Measurements from ENCODE around the gene BIRC6. TPM values are rescaled to one million over a fixed set of nuclear protein-coding genes. Genes with fewer than 3 reads are reported as not detected.

The BIRC6 gene
- polyA plus RNA-seq, 2 of the 4 experiments (the other 2 are of a cell fraction): 21.0 to 111 TPM

DNA sequence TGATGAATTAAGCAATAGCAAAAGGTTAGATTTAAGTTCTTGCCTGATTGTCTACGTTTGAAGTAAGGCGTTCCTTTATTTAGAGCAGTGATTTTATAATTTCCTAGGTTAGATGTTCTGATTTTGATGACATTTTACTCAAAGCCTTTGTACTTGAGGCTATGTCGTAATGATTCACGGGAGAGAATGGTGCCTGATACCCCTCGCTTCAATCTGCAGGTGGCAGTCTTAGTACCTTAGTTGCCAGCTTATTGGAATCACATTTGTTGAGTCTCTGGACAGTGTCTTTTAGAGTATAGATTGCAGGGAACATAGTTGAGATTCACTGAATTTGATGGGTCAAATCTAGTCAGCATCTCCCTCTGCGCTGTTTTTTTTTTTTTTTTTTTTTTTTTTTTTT lies 89.5 kb downstream of the BIRC6 start (continued):
- TF ChIP-seq, protein P1, sequence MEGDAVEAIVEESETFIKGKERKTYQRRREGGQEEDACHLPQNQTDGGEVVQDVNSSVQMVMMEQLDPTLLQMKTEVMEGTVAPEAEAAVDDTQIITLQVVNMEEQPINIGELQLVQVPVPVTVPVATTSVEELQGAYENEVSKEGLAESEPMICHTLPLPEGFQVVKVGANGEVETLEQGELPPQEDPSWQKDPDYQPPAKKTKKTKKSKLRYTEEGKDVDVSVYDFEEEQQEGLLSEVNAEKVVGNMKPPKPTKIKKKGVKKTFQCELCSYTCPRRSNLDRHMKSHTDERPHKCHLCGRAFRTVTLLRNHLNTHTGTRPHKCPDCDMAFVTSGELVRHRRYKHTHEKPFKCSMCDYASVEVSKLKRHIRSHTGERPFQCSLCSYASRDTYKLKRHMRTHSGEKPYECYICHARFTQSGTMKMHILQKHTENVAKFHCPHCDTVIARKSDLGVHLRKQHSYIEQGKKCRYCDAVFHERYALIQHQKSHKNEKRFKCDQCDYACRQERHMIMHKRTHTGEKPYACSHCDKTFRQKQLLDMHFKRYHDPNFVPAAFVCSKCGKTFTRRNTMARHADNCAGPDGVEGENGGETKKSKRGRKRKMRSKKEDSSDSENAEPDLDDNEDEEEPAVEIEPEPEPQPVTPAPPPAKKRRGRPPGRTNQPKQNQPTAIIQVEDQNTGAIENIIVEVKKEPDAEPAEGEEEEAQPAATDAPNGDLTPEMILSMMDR (IDR thresholded peaks at IDR 0.05): no peak
- TF ChIP-seq, protein P2, sequence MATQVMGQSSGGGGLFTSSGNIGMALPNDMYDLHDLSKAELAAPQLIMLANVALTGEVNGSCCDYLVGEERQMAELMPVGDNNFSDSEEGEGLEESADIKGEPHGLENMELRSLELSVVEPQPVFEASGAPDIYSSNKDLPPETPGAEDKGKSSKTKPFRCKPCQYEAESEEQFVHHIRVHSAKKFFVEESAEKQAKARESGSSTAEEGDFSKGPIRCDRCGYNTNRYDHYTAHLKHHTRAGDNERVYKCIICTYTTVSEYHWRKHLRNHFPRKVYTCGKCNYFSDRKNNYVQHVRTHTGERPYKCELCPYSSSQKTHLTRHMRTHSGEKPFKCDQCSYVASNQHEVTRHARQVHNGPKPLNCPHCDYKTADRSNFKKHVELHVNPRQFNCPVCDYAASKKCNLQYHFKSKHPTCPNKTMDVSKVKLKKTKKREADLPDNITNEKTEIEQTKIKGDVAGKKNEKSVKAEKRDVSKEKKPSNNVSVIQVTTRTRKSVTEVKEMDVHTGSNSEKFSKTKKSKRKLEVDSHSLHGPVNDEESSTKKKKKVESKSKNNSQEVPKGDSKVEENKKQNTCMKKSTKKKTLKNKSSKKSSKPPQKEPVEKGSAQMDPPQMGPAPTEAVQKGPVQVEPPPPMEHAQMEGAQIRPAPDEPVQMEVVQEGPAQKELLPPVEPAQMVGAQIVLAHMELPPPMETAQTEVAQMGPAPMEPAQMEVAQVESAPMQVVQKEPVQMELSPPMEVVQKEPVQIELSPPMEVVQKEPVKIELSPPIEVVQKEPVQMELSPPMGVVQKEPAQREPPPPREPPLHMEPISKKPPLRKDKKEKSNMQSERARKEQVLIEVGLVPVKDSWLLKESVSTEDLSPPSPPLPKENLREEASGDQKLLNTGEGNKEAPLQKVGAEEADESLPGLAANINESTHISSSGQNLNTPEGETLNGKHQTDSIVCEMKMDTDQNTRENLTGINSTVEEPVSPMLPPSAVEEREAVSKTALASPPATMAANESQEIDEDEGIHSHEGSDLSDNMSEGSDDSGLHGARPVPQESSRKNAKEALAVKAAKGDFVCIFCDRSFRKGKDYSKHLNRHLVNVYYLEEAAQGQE (IDR thresholded peaks at IDR 0.05): no peak
- TF ChIP-seq BHLHE40 (IDR thresholded peaks at IDR 0.05; ENCODE audit: low read depth, low read length): no peak
- TF ChIP-seq MAZ (IDR thresholded peaks at IDR 0.05; ENCODE audit: borderline replicate concordance, low read depth, low read length): no peak

DNA sequence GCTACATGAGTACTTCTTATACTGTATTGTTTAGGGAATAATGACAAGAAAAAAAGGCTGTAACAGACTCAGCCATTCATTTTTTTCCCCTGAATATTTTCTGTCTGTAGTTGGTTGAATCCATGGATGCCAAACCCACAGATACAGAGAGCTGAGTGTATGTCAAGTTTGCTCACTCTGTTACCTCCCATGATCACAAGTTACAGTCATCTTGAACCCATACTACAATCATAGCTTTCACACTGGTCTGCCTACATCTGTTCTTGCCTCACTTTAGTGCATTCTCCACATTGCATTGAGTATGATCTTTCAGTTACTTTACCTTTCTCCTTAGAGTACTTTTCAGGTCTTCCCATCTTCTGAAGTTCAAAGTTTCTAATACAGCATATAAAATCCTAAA lies 94.0 kb downstream of the BIRC6 start:
- Histone ChIP-seq H3K9me3 (no peaks in the 10 kb centered on the region), H3K27ac (no peak overlapping the region), H3K4me1 (no peaks in the 10 kb centered on the region), H3K4me3 (no peak overlapping the region), H3K4me2 (no peak overlapping the region)
- POLR2A ChIA-PET: no interaction called here
- DNase-seq (ENCODE audit: low read depth in 1 of 2, low spot score in 1 of 2): no peak
- FAIRE-seq: no peak
- TF ChIP-seq, protein P3, sequence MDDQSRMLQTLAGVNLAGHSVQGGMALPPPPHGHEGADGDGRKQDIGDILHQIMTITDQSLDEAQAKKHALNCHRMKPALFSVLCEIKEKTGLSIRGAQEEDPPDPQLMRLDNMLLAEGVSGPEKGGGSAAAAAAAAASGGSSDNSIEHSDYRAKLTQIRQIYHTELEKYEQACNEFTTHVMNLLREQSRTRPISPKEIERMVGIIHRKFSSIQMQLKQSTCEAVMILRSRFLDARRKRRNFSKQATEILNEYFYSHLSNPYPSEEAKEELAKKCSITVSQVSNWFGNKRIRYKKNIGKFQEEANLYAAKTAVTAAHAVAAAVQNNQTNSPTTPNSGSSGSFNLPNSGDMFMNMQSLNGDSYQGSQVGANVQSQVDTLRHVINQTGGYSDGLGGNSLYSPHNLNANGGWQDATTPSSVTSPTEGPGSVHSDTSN (IDR thresholded peaks at IDR 0.05): no peak
- TF ChIP-seq, protein P4, sequence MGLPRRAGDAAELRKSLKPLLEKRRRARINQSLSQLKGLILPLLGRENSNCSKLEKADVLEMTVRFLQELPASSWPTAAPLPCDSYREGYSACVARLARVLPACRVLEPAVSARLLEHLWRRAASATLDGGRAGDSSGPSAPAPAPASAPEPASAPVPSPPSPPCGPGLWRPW (IDR thresholded peaks at IDR 0.05): no peak
- TF ChIP-seq ZC3H11A (IDR thresholded peaks at IDR 0.05) (no peak), KDM1A (IDR thresholded peaks at IDR 0.05; ENCODE audit: low read depth) (no peak), CBX2 (IDR thresholded peaks at IDR 0.05; ENCODE audit: borderline replicate concordance, low read depth) (no peak), CEBPB (IDR thresholded peaks at IDR 0.05) (no peak), JUNB (IDR thresholded peaks at IDR 0.05) (no peak), PHF8 (IDR thresholded peaks at IDR 0.05; ENCODE audit: borderline replicate concordance, low read depth) (no peak), RCOR1 (IDR thresholded peaks at IDR 0.05; ENCODE audit: low read depth, low read length) (no peak), HOXB13 (CRISPR knock-in tag; IDR thresholded peaks at IDR 0.05; ENCODE audit: low read depth) (no peak), FOSL2 (IDR thresholded peaks at IDR 0.05) (no peak), FOSL2 (CRISPR knock-in tag; IDR thresholded peaks at IDR 0.05) (no peak), ESRRA (IDR thresholded peaks at IDR 0.05; ENCODE audit: borderline replicate concordance, low read length) (no peak), NPAS2 (CRISPR knock-in tag; IDR thresholded peaks at IDR 0.05; ENCODE audit: borderline replicate concordance) (no peak), CHD4 (IDR thresholded peaks at IDR 0.05; ENCODE audit: borderline replicate concordance) (no peak), HOXB5 (CRISPR knock-in tag; IDR thresholded peaks at IDR 0.05) (no peak)
- TF ChIP-seq, protein P5, sequence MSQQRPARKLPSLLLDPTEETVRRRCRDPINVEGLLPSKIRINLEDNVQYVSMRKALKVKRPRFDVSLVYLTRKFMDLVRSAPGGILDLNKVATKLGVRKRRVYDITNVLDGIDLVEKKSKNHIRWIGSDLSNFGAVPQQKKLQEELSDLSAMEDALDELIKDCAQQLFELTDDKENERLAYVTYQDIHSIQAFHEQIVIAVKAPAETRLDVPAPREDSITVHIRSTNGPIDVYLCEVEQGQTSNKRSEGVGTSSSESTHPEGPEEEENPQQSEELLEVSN (IDR thresholded peaks at IDR 0.05; ENCODE audit: borderline replicate concordance, low read depth): no peak
- TF ChIP-seq, protein P6, sequence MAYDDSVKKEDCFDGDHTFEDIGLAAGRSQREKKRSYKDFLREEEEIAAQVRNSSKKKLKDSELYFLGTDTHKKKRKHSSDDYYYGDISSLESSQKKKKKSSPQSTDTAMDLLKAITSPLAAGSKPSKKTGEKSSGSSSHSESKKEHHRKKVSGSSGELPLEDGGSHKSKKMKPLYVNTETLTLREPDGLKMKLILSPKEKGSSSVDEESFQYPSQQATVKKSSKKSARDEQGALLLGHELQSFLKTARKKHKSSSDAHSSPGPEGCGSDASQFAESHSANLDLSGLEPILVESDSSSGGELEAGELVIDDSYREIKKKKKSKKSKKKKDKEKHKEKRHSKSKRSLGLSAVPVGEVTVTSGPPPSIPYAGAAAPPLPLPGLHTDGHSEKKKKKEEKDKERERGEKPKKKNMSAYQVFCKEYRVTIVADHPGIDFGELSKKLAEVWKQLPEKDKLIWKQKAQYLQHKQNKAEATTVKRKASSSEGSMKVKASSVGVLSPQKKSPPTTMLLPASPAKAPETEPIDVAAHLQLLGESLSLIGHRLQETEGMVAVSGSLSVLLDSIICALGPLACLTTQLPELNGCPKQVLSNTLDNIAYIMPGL (CRISPR knock-in tag; IDR thresholded peaks at IDR 0.05; ENCODE audit: borderline replicate concordance): no peak
- ATAC-seq: peak in 1 of 2 experiments; percentile 36; a peak in 3 of 6 replicates
- CTCF ChIA-PET: interaction anchor here (0.6 to 1.2 kb wide), 2 partner anchors 11 to 211 kb away, joined by 3 read pairs; no protein-coding TSS in a partner anchor
